Gastrocnemius medialis (tissue), 4 donors: ENCODE data around the gene MYPOP. TPM values are rescaled to one million over a fixed set of nuclear protein-coding genes. Genes with fewer than 3 reads are reported as not detected.

ENCODE experiments used
- ATAC-seq, 2 donors: fragments of 150-250 bp; one replicate each; pipeline ENCODE4 v1.9.1; 2016
- DNase-seq, 2 donors: peaks; one replicate each; pipeline ENCODE4 v3.0.0-alpha.2; 2019
- H3K27ac ChIP-seq, 4 donors: fragments of 200-600 bp; sonication (generic); 1 replicate in 1 of 4; 2 replicates in 3 of 4; pipeline ENCODE4 v1.5.1; 2016 to 2018; ENCODE audit warnings: mild to moderate bottlenecking in 2 of 4, moderate library complexity in 1 of 4
- H3K27me3 ChIP-seq, 3 donors: fragments of 200-600 bp; sonication (generic) in 2 of 3; 1 replicate in 1 of 3; 2 replicates in 2 of 3; pipeline versions ENCODE4 v1.5.1 to v1.6.0; 2016 to 2019; ENCODE audit warnings: mild to moderate bottlenecking in 1 of 3, moderate library complexity in 1 of 3
- H3K36me3 ChIP-seq, 2 donors: fragments of 200-600 bp; sonication (generic) in 1 of 2; one replicate each; pipeline ENCODE4 v1.5.1; 2017 to 2018
- H3K4me1 ChIP-seq, 2 donors: fragments of 200-600 bp; sonication (generic) in 1 of 2; one replicate each; pipeline ENCODE4 v1.5.1; 2016 to 2017; ENCODE audit warnings: mild to moderate bottlenecking in 2 of 2
- H3K4me3 ChIP-seq, 4 donors: fragments of 200-600 bp; sonication (generic) in 3 of 4; 1 replicate in 1 of 4; 2 replicates in 3 of 4; pipeline ENCODE4 v1.5.1; 2016 to 2019; ENCODE audit warnings: mild to moderate bottlenecking in 2 of 4
- H3K9me3 ChIP-seq, 3 donors: fragments of 200-600 bp; sonication (generic) in 2 of 3; 1 replicate in 1 of 3; 2 replicates in 2 of 3; pipeline ENCODE4 v1.5.1; 2016 to 2019
- CTCF ChIP-seq, 5 experiments: fragments of 450-650 bp in 3 of 5; fragments of 200-600 bp in 2 of 5; sonication (generic) in 2 of 5; IDR thresholded peaks in 4 of 5; conservative IDR thresholded peaks in 1 of 5; 1 replicate in 4 of 5; 2 replicates in 1 of 5; pipeline ENCODE4 v1.5.1; 2016 to 2019; ENCODE audit warnings: antibody characterized with exemption in 5 of 5, mild to moderate bottlenecking in 3 of 5, moderate library complexity in 3 of 5
- POLR2A ChIP-seq, 2 donors: fragments of 450-650 bp; IDR thresholded peaks; one replicate each; pipeline ENCODE4 v1.6.1; 2017; ENCODE audit warnings: antibody characterized with exemption in 2 of 2, mild to moderate bottlenecking in 2 of 2, moderate library complexity in 2 of 2
- in situ Hi-C, 4 donors: fragments of 200-750 bp; cut with MboI; loops; one replicate each; pipeline versions ENCODE4 v1.15.0 to v1.8.0; 2017; ENCODE audit warnings: low sequenced_read_pairs in 4 of 4
- intact Hi-C: fragments of 100-400 bp; cut with DNase I; formaldehyde crosslinking; loops from one replicate; pipeline ENCODE4 v1.15.1; 2023; ENCODE audit warnings: low total_unique reads
- total RNA-seq, 4 donors: library from RNA; depleted of rRNA; stranded (reverse); fragments of >200 nt; gene quantifications; one replicate each; pipeline versions ENCODE4 v1.1.0 to v1.2.3, GENCODE V29; 2016

Gene MYPOP
- total RNA-seq, 4 donors from 2014 or later, result 5.9 to 12.4 (median 6.3) TPM

GRCh38 chr19:45876161-45876410, 26.3 kb downstream of the MYPOP start:
- Histone ChIP-seq H3K9me3 (no peaks in the 10 kb centered on the region), H3K4me3 (no peak overlapping the region), H3K4me1 (no peaks in the 10 kb centered on the region), H3K27ac (peak overlapping the region in 2 of 4 donors; percentile 54 to 76), H3K27me3 (peaks cover 0 to 9% (median 0%) of the 10 kb centered on the region in 3 donors), H3K36me3 (no peaks in the 10 kb centered on the region)
- intact Hi-C loops, result no loop called here
- no peak for DNase-seq
- TF ChIP-seq POLR2A (IDR thresholded peaks at IDR 0.05) (no peak), CTCF (IDR thresholded peaks at IDR 0.05 in 4 of 5, conservative IDR thresholded peaks at IDR 0.05 in 1 of 5) (no peak)
- in situ Hi-C loops, result no loop called here
- ATAC-seq, result no peak

DNA sequence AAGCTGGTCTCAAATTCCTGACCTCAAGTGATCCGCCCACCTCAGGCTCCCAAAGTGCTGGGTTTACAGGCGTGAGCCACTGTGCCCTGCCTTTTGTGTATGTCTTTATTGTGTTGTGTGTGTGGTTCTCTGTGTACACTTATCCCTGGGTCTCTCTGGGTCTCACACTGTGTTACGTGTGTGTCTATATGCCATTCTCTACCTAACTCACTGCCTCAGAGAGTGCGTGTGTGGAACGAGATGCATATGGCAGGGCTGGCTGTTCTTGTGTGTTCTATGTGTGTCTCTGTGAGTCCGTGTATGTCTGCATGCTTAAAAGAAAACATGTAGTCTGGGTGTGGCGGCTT, 27.8 kb downstream of the MYPOP start:
- Histone ChIP-seq H3K4me3 (no peak overlapping the region), H3K4me1 (no peaks in the 10 kb centered on the region), H3K9me3 (no peaks in the 10 kb centered on the region), H3K27me3 (peaks cover 0 to 9% (median 0%) of the 10 kb centered on the region in 3 donors), H3K36me3 (no peaks in the 10 kb centered on the region), H3K27ac (no peak overlapping the region)
- in situ Hi-C loops (no loop called here), intact Hi-C loops (no loop called here)
- TF ChIP-seq CTCF (IDR thresholded peaks at IDR 0.05 in 4 of 5, conservative IDR thresholded peaks at IDR 0.05 in 1 of 5) (no peak), POLR2A (IDR thresholded peaks at IDR 0.05) (no peak)
- ATAC-seq (no peak), DNase-seq (no peak)

DNA sequence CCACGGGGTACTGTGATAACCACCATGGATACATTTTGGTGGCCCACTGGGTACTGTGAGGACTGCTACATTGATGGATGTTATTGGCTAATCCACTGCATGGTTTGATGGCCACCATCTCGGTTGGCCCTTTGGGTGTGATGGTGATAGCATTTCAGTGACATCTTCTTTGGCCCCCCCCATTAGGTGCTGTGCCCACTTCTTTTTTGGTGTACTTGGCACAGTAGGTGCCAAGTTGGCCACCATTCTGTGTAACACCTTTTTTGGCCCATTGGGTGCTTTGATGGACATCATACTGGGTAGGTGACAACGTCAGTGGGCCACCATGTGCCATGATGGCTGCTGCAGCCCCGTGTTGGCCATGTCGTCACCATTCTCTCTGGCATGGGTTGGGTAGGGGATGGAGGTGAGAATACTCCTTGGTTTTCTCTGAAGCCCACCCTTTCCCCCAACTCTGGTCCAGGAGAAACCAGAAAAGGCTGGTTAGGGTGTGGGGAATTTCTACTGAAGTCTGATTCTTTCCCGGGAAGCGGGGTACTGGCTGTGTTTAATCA, 29.1 kb downstream of the MYPOP start:
- H3K9me3 ChIP-seq, result no peaks in the 10 kb centered on the region
- no peak overlapping the region for H3K4me3 ChIP-seq
- peaks cover 0 to 9% (median 0%) of the 10 kb centered on the region in 3 donors for H3K27me3 ChIP-seq
- no peaks in the 10 kb centered on the region for H3K36me3 ChIP-seq
- in situ Hi-C loops (no loop called here), intact Hi-C loops (no loop called here)
- ATAC-seq (no peak), DNase-seq (no peak)
- H3K4me1 ChIP-seq, result no peaks in the 10 kb centered on the region
- no peak for TF ChIP-seq POLR2A (IDR thresholded peaks at IDR 0.05)
- TF ChIP-seq CTCF (IDR thresholded peaks at IDR 0.05 in 4 of 5, conservative IDR thresholded peaks at IDR 0.05 in 1 of 5), result no peak
- no peak overlapping the region for H3K27ac ChIP-seq

DNA sequence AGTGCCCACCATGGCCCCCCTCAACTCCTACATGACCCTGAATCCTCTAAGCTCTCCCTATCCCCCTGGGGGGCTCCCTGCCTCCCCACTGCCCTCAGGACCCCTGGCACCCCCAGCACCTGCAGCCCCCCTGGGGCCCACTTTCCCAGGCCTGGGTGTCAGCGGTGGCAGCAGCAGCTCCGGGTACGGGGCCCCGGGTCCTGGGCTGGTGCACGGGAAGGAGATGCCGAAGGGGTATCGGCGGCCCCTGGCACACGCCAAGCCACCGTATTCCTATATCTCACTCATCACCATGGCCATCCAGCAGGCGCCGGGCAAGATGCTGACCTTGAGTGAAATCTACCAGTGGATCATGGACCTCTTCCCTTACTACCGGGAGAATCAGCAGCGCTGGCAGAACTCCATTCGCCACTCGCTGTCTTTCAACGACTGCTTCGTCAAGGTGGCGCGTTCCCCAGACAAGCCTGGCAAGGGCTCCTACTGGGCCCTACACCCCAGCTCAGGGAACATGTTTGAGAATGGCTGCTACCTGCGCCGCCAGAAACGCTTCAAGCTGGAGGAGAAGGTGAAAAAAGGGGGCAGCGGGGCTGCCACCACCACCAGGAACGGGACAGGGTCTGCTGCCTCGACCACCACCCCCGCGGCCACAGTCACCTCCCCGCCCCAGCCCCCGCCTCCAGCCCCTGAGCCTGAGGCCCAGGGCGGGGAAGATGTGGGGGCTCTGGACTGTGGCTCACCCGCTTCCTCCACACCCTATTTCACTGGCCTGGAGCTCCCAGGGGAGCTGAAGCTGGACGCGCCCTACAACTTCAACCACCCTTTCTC, 30.1 kb downstream of the MYPOP start:
- no peak for DNase-seq
- Histone ChIP-seq H3K36me3 (no peaks in the 10 kb centered on the region), H3K27me3 (peaks cover 0 to 9% (median 0%) of the 10 kb centered on the region in 3 donors), H3K4me3 (no peak overlapping the region), H3K9me3 (no peaks in the 10 kb centered on the region), H3K27ac (no peak overlapping the region), H3K4me1 (no peaks in the 10 kb centered on the region)
- intact Hi-C loops, result no loop called here
- no peak for ATAC-seq
- in situ Hi-C loops, result no loop called here
- TF ChIP-seq CTCF (IDR thresholded peaks at IDR 0.05 in 4 of 5, conservative IDR thresholded peaks at IDR 0.05 in 1 of 5) (no peak), POLR2A (IDR thresholded peaks at IDR 0.05) (no peak)
